GM23248 (cell line): ENCODE data around the gene RAPGEF2. TPM values are rescaled to one million over a fixed set of nuclear protein-coding genes. Genes with fewer than 3 reads are reported as not detected.

Experiments
- DNase-seq: peaks from one replicate; pipeline ENCODE4 v3.0.0-alpha.2; 2015
- H2AFZ ChIP-seq: fragments of 200-600 bp; sonication (generic); 2 replicates; pipeline ENCODE4 v1.6.1; 2016; ENCODE audit warnings: antibody characterized with exemption
- H3F3A ChIP-seq: fragments of 200-600 bp; sonication (generic); 2 replicates; pipeline ENCODE4 v1.6.1; 2016; ENCODE audit warnings: mild to moderate bottlenecking, antibody characterized with exemption, mixed run types; ENCODE audit not compliant: insufficient read depth
- H3K27ac ChIP-seq: fragments of 200-600 bp; sonication (generic); 2 replicates; pipeline ENCODE4 v1.5.1; 2016; ENCODE audit warnings: mild to moderate bottlenecking
- H3K27me3 ChIP-seq: fragments of 200-600 bp; sonication (generic); replicated peaks from 2 replicates; pipeline ENCODE4 v1.6.1; 2016; ENCODE audit warnings: mild to moderate bottlenecking; ENCODE audit not compliant: insufficient read depth
- H3K36me3 ChIP-seq: fragments of 200-600 bp; sonication (generic); 2 replicates; pipeline ENCODE4 v1.6.1; 2016; ENCODE audit warnings: low read depth, mild to moderate bottlenecking
- H3K4me1 ChIP-seq: fragments of 200-600 bp; sonication (generic); 2 replicates; pipeline ENCODE4 v1.6.1; 2016; ENCODE audit warnings: mild to moderate bottlenecking; ENCODE audit not compliant: insufficient read depth
- H3K4me2 ChIP-seq: fragments of 200-600 bp; sonication (generic); one replicate; pipeline ENCODE4 v1.6.1; 2016; ENCODE audit warnings: mild to moderate bottlenecking; ENCODE audit not compliant: unreplicated experiment
- H3K4me3 ChIP-seq: fragments of 200-600 bp; sonication (generic); 2 replicates; pipeline ENCODE4 v1.5.1; 2016; ENCODE audit warnings: mild to moderate bottlenecking
- H3K79me2 ChIP-seq: fragments of 200-600 bp; sonication (generic); 2 replicates; pipeline ENCODE4 v1.6.1; 2016; ENCODE audit warnings: mild to moderate bottlenecking; ENCODE audit not compliant: insufficient read depth
- H3K9ac ChIP-seq: fragments of 200-600 bp; sonication (generic); 2 replicates; pipeline ENCODE4 v1.6.1; 2016; ENCODE audit warnings: mild to moderate bottlenecking
- H3K9me2 ChIP-seq: fragments of 200-600 bp; sonication (generic); 2 replicates; pipeline ENCODE4 v1.6.1; 2016; ENCODE audit warnings: mixed run types, mild to moderate bottlenecking, moderate library complexity; ENCODE audit not compliant: insufficient read depth
- H3K9me3 ChIP-seq: fragments of 200-600 bp; sonication (generic); one replicate; pipeline ENCODE4 v1.6.1; 2017; ENCODE audit warnings: low read depth
- H4K20me1 ChIP-seq: fragments of 200-600 bp; sonication (generic); 2 replicates; pipeline ENCODE4 v1.6.0; 2016; ENCODE audit not compliant: insufficient read depth
- EZH2 ChIP-seq: fragments of 200-600 bp; sonication (generic); IDR thresholded peaks from 2 replicates; pipeline ENCODE4 v1.6.1; 2018; ENCODE audit warnings: antibody characterized with exemption, mild to moderate bottlenecking; ENCODE audit not compliant: insufficient read depth, poor library complexity, severe bottlenecking
- EZH2phosphoT487 ChIP-seq: fragments of 200-600 bp; sonication (generic); IDR thresholded peaks from 2 replicates; pipeline ENCODE4 v1.6.1; 2018; ENCODE audit warnings: antibody characterized with exemption, moderate library complexity, mild to moderate bottlenecking, low read depth; ENCODE audit not compliant: insufficient read depth
- WGBS, 2 experiments: methylation state at CpG; one replicate each; pipeline ENCODE4 v1.1.6; 2015 to 2017; ENCODE audit warnings: low lambda C conversion rate in 2 of 2, low coverage in 1 of 2; ENCODE audit errors: missing lambda C conversion rate in 2 of 2; 5-methylcytosine and 5-hydroxymethylcytosine counted together
- in situ Hi-C: fragments of 300-500 bp; cut with MboI; formaldehyde crosslinking; loops from 2 replicates; pipeline ENCODE4 v1.15.0; 2020
- polyA plus RNA-seq: library from polyadenylated mRNA; unstranded; fragments of >200 nt; fragmentation: Nextera tagmentation; extraction: Ambion mirVana; gene quantifications from 2 replicates; pipeline ENCODE4 v1.2.1, GENCODE V29; 2016
- total RNA-seq: library from RNA; depleted of rRNA; stranded (reverse); fragments of >200 nt; shearing (Covaris generic); gene quantifications from 2 replicates; pipeline ENCODE4 v1.2.3, GENCODE V29; 2014

RAPGEF2 gene
- total and polyA plus RNA-seq, 2 experiments from 2014 or later: 6.6 to 21.7 TPM

DNA sequence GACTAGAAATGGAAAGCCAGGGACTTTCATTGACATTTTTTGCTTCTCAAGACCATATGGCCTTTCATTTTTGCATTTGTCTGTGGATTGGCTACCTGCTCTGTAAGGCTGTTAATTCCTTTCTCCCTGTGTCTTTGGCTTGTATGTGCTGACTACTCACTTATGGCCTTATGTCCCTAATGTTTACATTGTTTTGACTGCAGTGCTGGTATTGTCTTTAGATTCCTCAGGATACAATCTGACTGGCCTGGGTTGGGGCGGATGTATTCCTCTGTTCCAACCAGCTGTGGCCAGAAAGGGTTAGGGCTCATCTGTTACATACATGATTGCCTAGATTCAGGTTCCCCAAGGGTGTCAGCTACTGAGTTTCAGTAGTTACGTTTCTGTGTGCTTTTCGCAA lies 108.1 kb downstream of the RAPGEF2 start:
- no peak overlapping the region for H3K4me2 ChIP-seq
- H3K9me2 ChIP-seq: no peaks in the 10 kb centered on the region
- no peak for TF ChIP-seq EZH2
- no peak for TF ChIP-seq EZH2phosphoT487
- H3K9ac ChIP-seq: no peak overlapping the region
- peaks cover 8% of the 10 kb centered on the region; the same call in 1 of the 2 replicates for H3K4me1 ChIP-seq
- no peaks in the 10 kb centered on the region for H3K36me3 ChIP-seq
- H3F3A ChIP-seq: no peaks in the 10 kb centered on the region
- H3K79me2 ChIP-seq: peaks cover 29% of the 10 kb centered on the region
- no peak for DNase-seq
- H3K4me3 ChIP-seq: no peak overlapping the region
- in situ Hi-C loops: no loop called here
- no peaks in the 10 kb centered on the region for H4K20me1 ChIP-seq
- H2AFZ ChIP-seq: no peak overlapping the region
- WGBS, 2 experiments: 95 to 98% methylated on average over 3 of the region's 3 CpGs
- H3K27ac ChIP-seq: no peak overlapping the region
- no peaks in the 10 kb centered on the region for H3K27me3 ChIP-seq
- H3K9me3 ChIP-seq: no peaks in the 10 kb centered on the region

DNA sequence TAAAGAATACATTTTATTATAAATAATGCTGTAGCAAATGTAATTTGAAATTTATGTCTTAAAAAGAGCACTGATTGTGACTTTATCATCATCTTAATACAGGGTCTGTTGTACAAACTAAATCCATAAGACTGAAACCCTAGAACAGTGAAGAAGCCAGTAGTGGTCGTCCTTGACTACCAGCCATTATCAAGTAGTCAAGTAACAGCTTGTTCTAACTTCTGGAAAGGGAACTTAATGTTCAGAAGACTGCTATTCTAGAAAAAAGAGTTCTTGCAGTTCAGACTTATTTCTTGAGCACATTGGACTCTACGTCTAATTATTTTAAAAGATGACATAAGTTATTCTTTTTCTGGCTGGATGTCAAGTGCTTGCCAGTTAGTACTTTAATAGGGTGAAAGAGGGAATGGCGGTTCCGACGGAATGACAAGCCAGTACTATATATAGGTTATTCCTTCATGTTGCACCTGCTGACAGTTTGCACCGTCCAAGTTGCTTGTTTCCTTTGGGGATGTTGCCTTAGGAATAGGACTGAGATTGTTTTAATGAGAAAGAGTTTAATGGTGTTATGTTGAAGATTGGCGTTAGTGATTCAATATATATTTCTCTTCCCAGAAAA lies 109.9 kb downstream of the RAPGEF2 start:
- DNase-seq: no peak
- H3K4me2 ChIP-seq: no peak overlapping the region

DNA sequence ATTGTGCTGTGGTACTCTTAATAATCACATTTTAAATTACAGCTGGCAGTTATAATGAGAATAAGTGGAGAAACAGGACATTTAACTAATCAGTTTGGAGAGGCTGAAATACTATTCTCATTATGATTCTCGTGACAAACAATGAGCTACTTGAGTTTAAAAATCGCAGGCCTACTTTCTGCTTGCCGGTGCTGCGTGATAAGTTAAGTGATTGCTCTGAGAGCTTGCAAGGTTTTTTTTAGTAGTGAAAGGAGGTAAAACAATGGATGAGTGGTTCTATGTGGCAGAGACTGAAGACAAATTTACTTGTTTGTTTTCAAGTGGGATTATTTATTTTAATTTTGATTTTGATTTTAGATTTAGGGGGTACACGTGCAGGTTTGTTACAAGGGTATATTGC lies 114.0 kb downstream of the RAPGEF2 start:
- DNase-seq: no peak
- TF ChIP-seq EZH2phosphoT487: no peak
- TF ChIP-seq EZH2: no peak
- Histone ChIP-seq H3K27me3 (no peaks in the 10 kb centered on the region), H3K4me2 (no peak overlapping the region), H4K20me1 (no peaks in the 10 kb centered on the region), H3K36me3 (no peaks in the 10 kb centered on the region), H3K9me3 (no peaks in the 10 kb centered on the region), H3K9me2 (no peaks in the 10 kb centered on the region), H2AFZ (no peak overlapping the region), H3F3A (no peaks in the 10 kb centered on the region), H3K79me2 (peaks cover 50% of the 10 kb centered on the region), H3K4me3 (no peak overlapping the region), H3K9ac (no peak overlapping the region), H3K27ac (no peak overlapping the region), H3K4me1 (no peaks in the 10 kb centered on the region)
- in situ Hi-C loops: no loop called here
- 80 to 85% methylated on average over 5 of the region's 5 CpGs for WGBS, 2 experiments

More for the DNA sequence above, 109.9 kb downstream of the RAPGEF2 start:
- no peaks in the 10 kb centered on the region for H4K20me1 ChIP-seq
- no peak overlapping the region for H3K27ac ChIP-seq
- H2AFZ ChIP-seq: no peak overlapping the region
- H3K9ac ChIP-seq: no peak overlapping the region
- H3K27me3 ChIP-seq: no peaks in the 10 kb centered on the region
- peaks cover 36% of the 10 kb centered on the region for H3K79me2 ChIP-seq
- in situ Hi-C loops: no loop called here
- H3K9me2 ChIP-seq: no peaks in the 10 kb centered on the region
- TF ChIP-seq EZH2 (no peak), EZH2phosphoT487 (no peak)
- WGBS, 2 experiments: 89 to 91% methylated on average over 7 of the region's 7 CpGs
- no peaks in the 10 kb centered on the region for H3K36me3 ChIP-seq
- no peaks in the 10 kb centered on the region for H3K4me1 ChIP-seq
- H3F3A ChIP-seq: no peaks in the 10 kb centered on the region
- H3K9me3 ChIP-seq: no peaks in the 10 kb centered on the region
- no peak overlapping the region for H3K4me3 ChIP-seq

DNA sequence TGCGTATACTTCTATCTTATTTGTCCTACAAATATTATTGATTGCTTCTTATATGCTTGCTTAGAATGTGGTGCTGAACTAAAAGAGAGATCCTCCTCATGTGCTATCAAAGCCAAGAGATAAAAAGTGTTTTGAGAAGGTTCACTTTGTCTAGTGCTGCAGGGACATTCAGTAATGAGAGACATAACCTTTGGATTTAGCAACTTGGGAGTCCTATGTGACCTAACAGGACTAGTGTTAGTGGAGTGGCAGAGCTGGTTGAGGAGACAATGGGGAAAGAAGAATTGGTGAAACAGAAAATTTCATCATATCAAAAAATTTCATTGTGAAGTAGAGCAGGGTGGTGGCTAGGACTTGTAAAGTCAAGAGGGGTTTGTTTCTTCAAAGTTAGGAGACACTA lies 117.0 kb downstream of the RAPGEF2 start:
- H3K27ac ChIP-seq: no peak overlapping the region
- H3K9me3 ChIP-seq: no peaks in the 10 kb centered on the region
- no peak overlapping the region for H3K4me2 ChIP-seq
- H3K9ac ChIP-seq: no peak overlapping the region
- no peaks in the 10 kb centered on the region for H3K9me2 ChIP-seq
- no peaks in the 10 kb centered on the region for H3K4me1 ChIP-seq
- no peaks in the 10 kb centered on the region for H3K27me3 ChIP-seq
- no peaks in the 10 kb centered on the region for H4K20me1 ChIP-seq
- peaks cover 68% of the 10 kb centered on the region for H3K79me2 ChIP-seq
- no peak for DNase-seq
- no peaks in the 10 kb centered on the region for H3F3A ChIP-seq
- in situ Hi-C loops: no loop called here
- no peak overlapping the region for H3K4me3 ChIP-seq
- no peak for TF ChIP-seq EZH2
- TF ChIP-seq EZH2phosphoT487: no peak
- H3K36me3 ChIP-seq: no peaks in the 10 kb centered on the region
- no peak overlapping the region for H2AFZ ChIP-seq
- 100% methylated on average over 1 of the region's 1 CpG for WGBS, 2 experiments

DNA sequence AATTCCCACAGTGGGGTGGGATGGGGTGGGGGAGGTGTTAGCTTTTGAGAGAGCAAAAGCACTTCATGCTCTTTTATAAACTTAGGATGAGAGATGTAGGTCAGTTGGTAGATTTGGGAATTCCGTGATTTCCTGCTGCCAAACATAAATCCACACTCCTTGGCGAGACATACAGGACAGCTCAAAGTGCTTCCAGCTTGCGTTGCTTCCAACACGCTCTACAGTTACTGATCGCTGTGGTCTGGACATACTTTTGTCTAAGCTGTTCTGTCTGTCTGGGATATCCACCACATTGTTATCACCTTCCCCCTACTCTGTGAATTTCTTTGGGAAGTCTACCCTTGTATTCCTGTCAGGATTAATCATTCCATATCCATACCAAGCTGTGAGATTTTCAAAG lies 117.5 kb downstream of the RAPGEF2 start:
- in situ Hi-C loops: no loop called here
- 84 to 89% methylated on average over 5 of the region's 5 CpGs for WGBS, 2 experiments

More for the DNA sequence above, 117.5 kb downstream of the RAPGEF2 start:
- Histone ChIP-seq H3K27me3 (no peaks in the 10 kb centered on the region), H3K4me1 (no peaks in the 10 kb centered on the region), H3F3A (no peaks in the 10 kb centered on the region), H3K9me2 (no peaks in the 10 kb centered on the region), H4K20me1 (no peaks in the 10 kb centered on the region), H3K9me3 (no peaks in the 10 kb centered on the region), H2AFZ (no peak overlapping the region), H3K27ac (no peak overlapping the region), H3K79me2 (peaks cover 68% of the 10 kb centered on the region), H3K4me3 (no peak overlapping the region), H3K9ac (no peak overlapping the region), H3K4me2 (no peak overlapping the region), H3K36me3 (no peaks in the 10 kb centered on the region)
- no peak for DNase-seq
- TF ChIP-seq EZH2 (no peak), EZH2phosphoT487 (no peak)
